K562 (cell line): Measurements from ENCODE around the gene GANAB. TPM values are rescaled to one million over a fixed set of nuclear protein-coding genes. Genes with fewer than 3 reads are reported as not detected.

Experiments used
- C11orf30 ChIP-seq: fragments of 450-650 bp; IDR thresholded peaks from 2 replicates; pipeline ENCODE4 v1.6.1; 2016; ENCODE audit warnings: low read depth, mild to moderate bottlenecking
- ELF1 ChIP-seq: fragments of 200-800 bp; sonication (Bioruptor generic); IDR thresholded peaks from 2 replicates; pipeline ENCODE4 v1.6.1; 2016; ENCODE audit warnings: missing genetic modification characterization, missing compliant biosample characterization
- ETV6 ChIP-seq, 3 experiments: fragments of 150-350 bp in 1 of 3; sonication (generic) in 1 of 3; formaldehyde crosslinking in 1 of 3; IDR thresholded peaks; 2 replicates each; pipeline versions ENCODE4 v1.6.1 to v1.8.0; 2014 to 2022; ENCODE audit warnings: borderline replicate concordance in 2 of 3, low read depth in 2 of 3, antibody characterized with exemption in 1 of 3, low read length in 1 of 3, mild to moderate bottlenecking in 1 of 3, missing genetic modification reagents in 1 of 3
- HMG20B ChIP-seq: fragments of 250-450 bp; sonication (Bioruptor Pico); IDR thresholded peaks from 2 replicates; pipeline ENCODE4 v1.5.0; 2021; ENCODE audit warnings: mild to moderate bottlenecking
- ILF3 ChIP-seq: fragments of 450-650 bp; IDR thresholded peaks from 2 replicates; pipeline ENCODE4 v1.6.1; 2018; ENCODE audit warnings: antibody characterized with exemption, mild to moderate bottlenecking, moderate library complexity, borderline replicate concordance
- IRF2 ChIP-seq: sonication (generic); formaldehyde crosslinking; IDR thresholded peaks from 2 replicates; pipeline ENCODE4 v1.8.1; 2022; ENCODE audit warnings: mild to moderate bottlenecking, missing genetic modification reagents
- KLF16 ChIP-seq: IDR thresholded peaks from 2 replicates; pipeline ENCODE4 v1.6.1; 2016; ENCODE audit warnings: antibody characterized with exemption
- MYBL2 ChIP-seq, 2 experiments: fragments of 450-650 bp in 1 of 2; sonication (generic) in 1 of 2; formaldehyde crosslinking in 1 of 2; IDR thresholded peaks; 2 replicates each; pipeline versions ENCODE4 v1.6.1 to v1.8.1; 2017 to 2022; ENCODE audit warnings: borderline replicate concordance in 1 of 2, inconsistent platforms in 1 of 2, low read depth in 1 of 2, mild to moderate bottlenecking in 1 of 2, missing genetic modification reagents in 1 of 2, moderate library complexity in 1 of 2
- SIRT6 ChIP-seq: IDR thresholded peaks from one replicate; pipeline ENCODE4 v1.6.1; 2012; ENCODE audit warnings: low read depth, mild to moderate bottlenecking, control low read depth, inconsistent platforms, low read length, moderate library complexity
- SIX5 ChIP-seq, 2 experiments: IDR thresholded peaks; 2 replicates each; pipeline ENCODE4 v1.6.1; 2011; ENCODE audit warnings: low read length in 2 of 2, borderline replicate concordance in 1 of 2, low read depth in 1 of 2, mild to moderate bottlenecking in 1 of 2, moderate library complexity in 1 of 2; ENCODE audit not compliant: insufficient read depth in 1 of 2
- SPI1 ChIP-seq: IDR thresholded peaks from 2 replicates; pipeline ENCODE4 v1.6.1; 2011; ENCODE audit warnings: low read depth, low read length, control low read depth, borderline replicate concordance
- WHSC1 ChIP-seq: IDR thresholded peaks from one replicate; pipeline ENCODE4 v1.6.1; 2012; ENCODE audit warnings: low read length, control low read depth, inconsistent platforms
- ZNF175 ChIP-seq: fragments of 200-800 bp; sonication (Bioruptor generic); IDR thresholded peaks from 2 replicates; pipeline ENCODE4 v1.6.1; 2016; ENCODE audit warnings: low read depth, mild to moderate bottlenecking, missing genetic modification characterization, missing compliant biosample characterization
- ZNF644 ChIP-seq: fragments of 200-800 bp; sonication (Bioruptor generic); IDR thresholded peaks from 2 replicates; pipeline ENCODE4 v1.6.1; 2016; ENCODE audit warnings: low read depth, missing genetic modification characterization, missing compliant biosample characterization
- ZNF707 ChIP-seq: fragments of 250-450 bp; sonication (Bioruptor Pico); conservative IDR thresholded peaks from 2 replicates; pipeline ENCODE4 v1.8.0; 2022; ENCODE audit warnings: inconsistent platforms, mild to moderate bottlenecking, moderate library complexity
- polyA plus RNA-seq, 8 experiments: library from polyadenylated mRNA; depleted of rRNA in 4 of 8; stranded (reverse) in 5 of 8; unstranded in 3 of 8; fragments of >200 nt; fragmentation: Nextera tagmentation in 2 of 8; fragmentation: Illumina TruSeq in 1 of 8; extraction: Ambion mirVana in 2 of 8; extraction: Trizol in 1 of 8; gene quantifications; 2 replicates each; pipeline versions ENCODE4 v1.2.1 to v1.2.3, GENCODE V29; 2011 to 2014; ENCODE audit warnings: inconsistent platforms in 1 of 8, missing spikeins in 1 of 8
- total RNA-seq, 7 experiments: library from RNA; depleted of rRNA in 6 of 7; stranded (reverse); fragments of >200 nt in 6 of 7; fragmentation: Illumina TruSeq in 2 of 7; extraction: Trizol in 2 of 7; gene quantifications; 2 replicates each; pipeline versions ENCODE4 v1.2.1 to v1.2.3, GENCODE V29; 2011 to 2021; ENCODE audit warnings: low replicate concordance in 1 of 7
- TF ChIP-seq, protein P1 (sequence below): fragments of 450-650 bp; IDR thresholded peaks from 2 replicates; pipeline ENCODE4 v1.6.1; 2016; ENCODE audit warnings: low read depth, mild to moderate bottlenecking, moderate library complexity
- TF ChIP-seq, protein P2 (sequence below): sonication (generic); formaldehyde crosslinking; IDR thresholded peaks from 2 replicates; pipeline ENCODE4 v1.8.0; 2022; ENCODE audit warnings: missing genetic modification reagents, mild to moderate bottlenecking, borderline replicate concordance
- TF ChIP-seq, protein P3 (sequence below): sonication (generic); formaldehyde crosslinking; IDR thresholded peaks from 2 replicates; pipeline ENCODE4 v1.8.1; 2022; ENCODE audit warnings: missing genetic modification reagents
- TF ChIP-seq, protein P4 (sequence below): fragments of 200-400 bp; formaldehyde crosslinking; IDR thresholded peaks from 2 replicates; pipeline ENCODE4 v1.6.1; 2017; ENCODE audit warnings: mild to moderate bottlenecking, low read depth, low read length, moderate library complexity

The GANAB gene
- total and polyA plus RNA-seq, 9 of the 15 experiments (the other 6 are each of a cell fraction or from before 2014, with no cell fraction given): 6.5 to 284 (median 161) TPM

DNA sequence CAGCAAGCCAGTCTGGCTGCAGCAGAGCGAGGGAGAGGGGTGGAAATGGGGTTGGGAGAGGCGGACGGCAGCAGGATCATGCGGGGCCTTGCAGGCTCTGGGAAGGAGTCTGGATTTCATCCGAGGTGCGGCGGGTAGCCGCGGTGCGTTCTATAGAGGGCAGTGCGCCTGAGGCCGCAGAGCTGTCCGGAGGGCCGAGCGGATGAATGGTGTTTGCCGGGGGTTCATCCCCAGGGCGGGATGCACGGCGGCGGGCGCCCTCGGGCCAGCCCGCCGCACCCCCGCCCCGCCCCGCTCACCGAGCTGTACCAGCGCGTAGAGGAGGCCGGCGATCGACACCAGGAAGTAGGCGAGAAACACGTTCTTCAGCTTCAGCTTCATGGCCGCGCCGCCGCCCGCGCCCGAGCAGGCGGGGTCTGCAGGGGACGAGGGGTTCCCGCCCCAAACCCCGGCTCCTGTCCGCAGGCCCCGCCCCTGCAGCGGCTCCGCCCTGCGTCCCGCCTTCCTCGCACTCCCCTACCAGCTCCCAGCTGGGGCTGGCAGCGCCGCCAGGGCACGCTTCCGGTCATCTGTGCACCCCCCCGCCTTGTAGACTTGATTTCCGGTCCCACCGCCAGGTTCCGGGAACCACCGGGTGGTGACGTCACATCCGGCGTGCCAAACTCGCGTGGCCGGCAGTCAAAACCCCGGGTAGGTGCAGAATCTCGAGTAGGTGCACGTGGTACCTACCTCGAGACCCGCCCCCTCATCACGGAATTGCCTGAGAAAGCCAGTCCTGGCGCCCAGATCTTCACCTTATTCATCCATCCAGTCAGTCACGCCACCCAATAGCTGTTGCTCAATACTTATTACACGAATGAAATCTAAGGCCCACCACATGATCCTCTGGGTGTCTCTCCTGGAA is 24.6 kb downstream of the GANAB start, which contains the start of gene B3GAT3 (continued):
- TF ChIP-seq C11orf30: peak; percentile 60
- TF ChIP-seq ZNF644 (tag): no peak
- no peak for TF ChIP-seq MYBL2 (IDR thresholded peaks at IDR 0.05; ENCODE audit: low read depth)
- no peak for TF ChIP-seq MYBL2 (CRISPR knock-in tag; IDR thresholded peaks at IDR 0.05; ENCODE audit: borderline replicate concordance)
- peak; percentile 96 for TF ChIP-seq ELF1 (tag)
- no peak for TF ChIP-seq HMG20B (CRISPR knock-in tag)
- no peak for TF ChIP-seq ZNF707
- TF ChIP-seq ZNF175: no peak
- no peak for TF ChIP-seq WHSC1
- TF ChIP-seq IRF2 (CRISPR knock-in tag): no peak
- TF ChIP-seq, protein P1, sequence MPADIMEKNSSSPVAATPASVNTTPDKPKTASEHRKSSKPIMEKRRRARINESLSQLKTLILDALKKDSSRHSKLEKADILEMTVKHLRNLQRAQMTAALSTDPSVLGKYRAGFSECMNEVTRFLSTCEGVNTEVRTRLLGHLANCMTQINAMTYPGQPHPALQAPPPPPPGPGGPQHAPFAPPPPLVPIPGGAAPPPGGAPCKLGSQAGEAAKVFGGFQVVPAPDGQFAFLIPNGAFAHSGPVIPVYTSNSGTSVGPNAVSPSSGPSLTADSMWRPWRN: no peak
- no peak for TF ChIP-seq SPI1
- TF ChIP-seq, protein P2, sequence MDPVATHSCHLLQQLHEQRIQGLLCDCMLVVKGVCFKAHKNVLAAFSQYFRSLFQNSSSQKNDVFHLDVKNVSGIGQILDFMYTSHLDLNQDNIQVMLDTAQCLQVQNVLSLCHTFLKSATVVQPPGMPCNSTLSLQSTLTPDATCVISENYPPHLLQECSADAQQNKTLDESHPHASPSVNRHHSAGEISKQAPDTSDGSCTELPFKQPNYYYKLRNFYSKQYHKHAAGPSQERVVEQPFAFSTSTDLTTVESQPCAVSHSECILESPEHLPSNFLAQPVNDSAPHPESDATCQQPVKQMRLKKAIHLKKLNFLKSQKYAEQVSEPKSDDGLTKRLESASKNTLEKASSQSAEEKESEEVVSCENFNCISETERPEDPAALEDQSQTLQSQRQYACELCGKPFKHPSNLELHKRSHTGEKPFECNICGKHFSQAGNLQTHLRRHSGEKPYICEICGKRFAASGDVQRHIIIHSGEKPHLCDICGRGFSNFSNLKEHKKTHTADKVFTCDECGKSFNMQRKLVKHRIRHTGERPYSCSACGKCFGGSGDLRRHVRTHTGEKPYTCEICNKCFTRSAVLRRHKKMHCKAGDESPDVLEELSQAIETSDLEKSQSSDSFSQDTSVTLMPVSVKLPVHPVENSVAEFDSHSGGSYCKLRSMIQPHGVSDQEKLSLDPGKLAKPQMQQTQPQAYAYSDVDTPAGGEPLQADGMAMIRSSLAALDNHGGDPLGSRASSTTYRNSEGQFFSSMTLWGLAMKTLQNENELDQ (CRISPR knock-in tag): no peak
- TF ChIP-seq SIX5 (IDR thresholded peaks at IDR 0.05; ENCODE audit: borderline replicate concordance in 1 of 2, insufficient read depth in 1 of 2, low read depth in 1 of 2, low read length in 2 of 2): no peak
- TF ChIP-seq, protein P3, sequence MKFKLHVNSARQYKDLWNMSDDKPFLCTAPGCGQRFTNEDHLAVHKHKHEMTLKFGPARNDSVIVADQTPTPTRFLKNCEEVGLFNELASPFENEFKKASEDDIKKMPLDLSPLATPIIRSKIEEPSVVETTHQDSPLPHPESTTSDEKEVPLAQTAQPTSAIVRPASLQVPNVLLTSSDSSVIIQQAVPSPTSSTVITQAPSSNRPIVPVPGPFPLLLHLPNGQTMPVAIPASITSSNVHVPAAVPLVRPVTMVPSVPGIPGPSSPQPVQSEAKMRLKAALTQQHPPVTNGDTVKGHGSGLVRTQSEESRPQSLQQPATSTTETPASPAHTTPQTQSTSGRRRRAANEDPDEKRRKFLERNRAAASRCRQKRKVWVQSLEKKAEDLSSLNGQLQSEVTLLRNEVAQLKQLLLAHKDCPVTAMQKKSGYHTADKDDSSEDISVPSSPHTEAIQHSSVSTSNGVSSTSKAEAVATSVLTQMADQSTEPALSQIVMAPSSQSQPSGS (CRISPR knock-in tag): peak; percentile 68; the same call in 1 of the 2 replicates
- TF ChIP-seq ETV6 (IDR thresholded peaks at IDR 0.05; ENCODE audit: borderline replicate concordance in 1 of 2, low read depth in 2 of 2, low read length in 1 of 2): peak in 1 of 2 experiments; percentile 66; a peak in 1 of 4 replicates
- TF ChIP-seq ETV6 (CRISPR knock-in tag; IDR thresholded peaks at IDR 0.05; ENCODE audit: borderline replicate concordance): no peak
- TF ChIP-seq KLF16: no peak
- TF ChIP-seq ILF3: no peak; the same call in 1 of the 2 replicates
- TF ChIP-seq SIRT6: no peak
- TF ChIP-seq, protein P4, sequence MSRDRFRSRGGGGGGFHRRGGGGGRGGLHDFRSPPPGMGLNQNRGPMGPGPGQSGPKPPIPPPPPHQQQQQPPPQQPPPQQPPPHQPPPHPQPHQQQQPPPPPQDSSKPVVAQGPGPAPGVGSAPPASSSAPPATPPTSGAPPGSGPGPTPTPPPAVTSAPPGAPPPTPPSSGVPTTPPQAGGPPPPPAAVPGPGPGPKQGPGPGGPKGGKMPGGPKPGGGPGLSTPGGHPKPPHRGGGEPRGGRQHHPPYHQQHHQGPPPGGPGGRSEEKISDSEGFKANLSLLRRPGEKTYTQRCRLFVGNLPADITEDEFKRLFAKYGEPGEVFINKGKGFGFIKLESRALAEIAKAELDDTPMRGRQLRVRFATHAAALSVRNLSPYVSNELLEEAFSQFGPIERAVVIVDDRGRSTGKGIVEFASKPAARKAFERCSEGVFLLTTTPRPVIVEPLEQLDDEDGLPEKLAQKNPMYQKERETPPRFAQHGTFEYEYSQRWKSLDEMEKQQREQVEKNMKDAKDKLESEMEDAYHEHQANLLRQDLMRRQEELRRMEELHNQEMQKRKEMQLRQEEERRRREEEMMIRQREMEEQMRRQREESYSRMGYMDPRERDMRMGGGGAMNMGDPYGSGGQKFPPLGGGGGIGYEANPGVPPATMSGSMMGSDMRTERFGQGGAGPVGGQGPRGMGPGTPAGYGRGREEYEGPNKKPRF: no peak
